Tibial nerve (tissue), 4 donors: ENCODE data around the gene GNA12. TPM values are rescaled to one million over a fixed set of nuclear protein-coding genes. Genes with fewer than 3 reads are reported as not detected.
A peak's percentile ranks its signal among the peaks of the same experiment; 100 is the strongest.

Experiments
- DNase-seq, 2 donors: peaks; one replicate each; pipeline ENCODE4 v3.0.0-alpha.2; 2019; ENCODE audit warnings: low spot score in 2 of 2
- H3K27ac ChIP-seq, 4 donors: fragments of 200-600 bp; sonication (generic) in 3 of 4; one replicate each; pipeline ENCODE4 v1.5.1; 2017 to 2019; ENCODE audit warnings: mild to moderate bottlenecking in 1 of 4
- H3K27me3 ChIP-seq, 2 donors: fragments of 200-600 bp; sonication (generic) in 1 of 2; one replicate each; pipeline versions ENCODE4 v1.5.1 to v1.6.0; 2017 to 2019
- H3K36me3 ChIP-seq, 3 donors: fragments of 200-600 bp; sonication (generic); one replicate each; pipeline ENCODE4 v1.5.1; 2018 to 2019
- H3K4me1 ChIP-seq, 4 donors: fragments of 200-600 bp; sonication (generic) in 3 of 4; one replicate each; pipeline ENCODE4 v1.5.1; 2017 to 2019
- H3K4me3 ChIP-seq, 4 donors: fragments of 200-600 bp; sonication (generic) in 3 of 4; one replicate each; pipeline ENCODE4 v1.5.1; 2017 to 2019; ENCODE audit warnings: mild to moderate bottlenecking in 1 of 4, moderate library complexity in 1 of 4
- H3K9me3 ChIP-seq, 4 donors: fragments of 200-600 bp; sonication (generic) in 3 of 4; one replicate each; pipeline ENCODE4 v1.5.1; 2017 to 2019
- CTCF ChIP-seq, 5 experiments: fragments of 200-600 bp in 3 of 5; fragments of 450-650 bp in 2 of 5; sonication (generic) in 3 of 5; IDR thresholded peaks; one replicate each; pipeline ENCODE4 v1.5.1; 2016 to 2019; ENCODE audit warnings: antibody characterized with exemption in 5 of 5, mild to moderate bottlenecking in 3 of 5, moderate library complexity in 2 of 5
- EP300 ChIP-seq, 2 donors: sonication (generic); formaldehyde crosslinking; IDR thresholded peaks; one replicate each; pipeline ENCODE4 v1.6.1; 2017; ENCODE audit warnings: antibody characterized with exemption in 2 of 2, mild to moderate bottlenecking in 1 of 2
- POLR2A ChIP-seq, 2 donors: fragments of 450-650 bp; IDR thresholded peaks; one replicate each; pipeline ENCODE4 v1.6.1; 2017; ENCODE audit warnings: antibody characterized with exemption in 2 of 2, mild to moderate bottlenecking in 2 of 2, moderate library complexity in 2 of 2
- WGBS, 2 donors: methylation state at CpG; one replicate each; pipeline ENCODE4 v1.1.5; 2018; 5-methylcytosine and 5-hydroxymethylcytosine counted together
- total RNA-seq, 4 donors: library from RNA; depleted of rRNA; stranded (reverse); fragments of >200 nt; gene quantifications; one replicate each; pipeline ENCODE4 v1.1.0, GENCODE V29; 2016

The GNA12 gene
- total RNA-seq, 4 donors from 2014 or later: 21.3 to 36.0 (median 29.4) TPM

GRCh38 chr7:2787251-2787951 lies 56.7 kb downstream of the GNA12 start:
- Histone ChIP-seq H3K36me3 (peaks cover 0 to 65% (median 5%) of the 10 kb centered on the region in 3 donors), H3K4me3 (no peak overlapping the region), H3K9me3 (no peaks in the 10 kb centered on the region), H3K27me3 (no peaks in the 10 kb centered on the region), H3K4me1 (peaks cover 0 to 8% (median 0%) of the 10 kb centered on the region in 4 donors), H3K27ac (no peak overlapping the region)
- DNase-seq: no peak
- WGBS, 2 donors: 96 to 97% methylated on average over 24 of the region's 24 CpGs
- TF ChIP-seq CTCF (IDR thresholded peaks at IDR 0.05) (no peak), EP300 (IDR thresholded peaks at IDR 0.05) (no peak), POLR2A (IDR thresholded peaks at IDR 0.05) (no peak)

- peaks cover 0 to 57% (median 5%) of the 10 kb centered on the region in 3 donors for H3K36me3 ChIP-seq
Measured at GRCh38 chr7:2786607-2787116, 57.4 kb downstream of the GNA12 start.

GRCh38 chr7:2785071-2785500 lies 59.0 kb downstream of the GNA12 start:
- Histone ChIP-seq H3K4me3 (no peak overlapping the region), H3K4me1 (peaks cover 0 to 8% (median 0%) of the 10 kb centered on the region in 4 donors), H3K27ac (no peak overlapping the region), H3K36me3 (peaks cover 0 to 42% (median 0%) of the 10 kb centered on the region in 3 donors), H3K9me3 (no peaks in the 10 kb centered on the region), H3K27me3 (no peaks in the 10 kb centered on the region)
- TF ChIP-seq POLR2A (IDR thresholded peaks at IDR 0.05) (no peak), CTCF (IDR thresholded peaks at IDR 0.05) (no peak), EP300 (IDR thresholded peaks at IDR 0.05) (no peak)
- 54 to 58% methylated on average over 6 of the region's 6 CpGs for WGBS, 2 donors
- DNase-seq: no peak

More at GRCh38 chr7:2786607-2787116, 57.4 kb downstream of the GNA12 start:
- TF ChIP-seq EP300 (IDR thresholded peaks at IDR 0.05) (no peak), CTCF (IDR thresholded peaks at IDR 0.05) (no peak), POLR2A (IDR thresholded peaks at IDR 0.05) (no peak)
- 94 to 95% methylated on average over 10 to 11 of the region's 11 CpGs for WGBS, 2 donors
- H3K4me3 ChIP-seq: no peak overlapping the region
- H3K4me1 ChIP-seq: peaks cover 0 to 8% (median 0%) of the 10 kb centered on the region in 4 donors
- DNase-seq: no peak
- H3K27me3 ChIP-seq: no peaks in the 10 kb centered on the region
- no peaks in the 10 kb centered on the region for H3K9me3 ChIP-seq
- no peak overlapping the region for H3K27ac ChIP-seq

- H3K4me1 ChIP-seq: peaks cover 0 to 8% (median 0%) of the 10 kb centered on the region in 4 donors
- TF ChIP-seq CTCF (IDR thresholded peaks at IDR 0.05): no peak
- TF ChIP-seq EP300 (IDR thresholded peaks at IDR 0.05): no peak
- no peak for TF ChIP-seq POLR2A (IDR thresholded peaks at IDR 0.05)
- H3K27ac ChIP-seq: no peak overlapping the region
- WGBS, 2 donors: 96% methylated on average over 4 of the region's 4 CpGs
- DNase-seq: no peak
- peaks cover 0 to 28% (median 0%) of the 10 kb centered on the region in 3 donors for H3K36me3 ChIP-seq
- no peaks in the 10 kb centered on the region for H3K27me3 ChIP-seq
- no peaks in the 10 kb centered on the region for H3K9me3 ChIP-seq
- H3K4me3 ChIP-seq: no peak overlapping the region
Measured at GRCh38 chr7:2782565-2782964, 61.5 kb downstream of the GNA12 start.

- TF ChIP-seq POLR2A (IDR thresholded peaks at IDR 0.05): no peak
- TF ChIP-seq CTCF (IDR thresholded peaks at IDR 0.05): no peak
- TF ChIP-seq EP300 (IDR thresholded peaks at IDR 0.05): no peak
- peaks cover 0 to 28% (median 0%) of the 10 kb centered on the region in 3 donors for H3K36me3 ChIP-seq
- H3K27me3 ChIP-seq: no peaks in the 10 kb centered on the region
- H3K9me3 ChIP-seq: no peaks in the 10 kb centered on the region
- 95 to 96% methylated on average over 2 of the region's 2 CpGs for WGBS, 2 donors
- peak overlapping the region in 1 of 4 donors; percentile 16 for H3K27ac ChIP-seq
- no peak overlapping the region for H3K4me3 ChIP-seq
- H3K4me1 ChIP-seq: peaks cover 0 to 8% (median 0%) of the 10 kb centered on the region in 4 donors
- DNase-seq: no peak
Measured at GRCh38 chr7:2782121-2782520, 62.0 kb downstream of the GNA12 start.
